ENCODE data around the gene TSC2. TPM values are rescaled to one million over a fixed set of nuclear protein-coding genes. Genes with fewer than 3 reads are reported as not detected.
A peak's percentile ranks its signal among the peaks of the same experiment; 100 is the strongest.
"Not testable (repeated sequence)": the region's sequence is repeated elsewhere in the genome, so short reads cannot be mapped to it uniquely, and the experiment has no call there.

The TSC2 gene
- total and polyA plus RNA-seq, 5 donors from 2014 or later: 22.7 to 133 (median 26.6) TPM

- H3K4me3 Mint-ChIP-seq: peak overlapping the region in 1 of 4 donors; percentile 31
- not testable (repeated sequence) for ATAC-seq (ENCODE audit: low read depth in 2 of 2)
Observed at GRCh38 chr16:2133797-2134196, 86.0 kb downstream of the TSC2 start.

GRCh38 chr16:2135071-2135470 is 87.3 kb downstream of the TSC2 start:
- H3K4me3 Mint-ChIP-seq: peak overlapping the region in 3 of 4 donors; percentile 80 to 83 (median 81)
- H3K27me3 ChIP-seq (ENCODE audit: control insufficient read depth, insufficient read depth, low read length); H3K4me1 ChIP-seq (ENCODE audit: control insufficient read depth, insufficient read depth, low read length, poor library complexity, severe bottlenecking); H3K4me3 ChIP-seq (ENCODE audit: low read depth, low read length); H3K36me3 Mint-ChIP-seq; H3K9me3 Mint-ChIP-seq; H3K27ac Mint-ChIP-seq; H3K9me3 ChIP-seq (ENCODE audit: control insufficient read depth in 2 of 2, low read length in 2 of 2); H3K36me3 ChIP-seq (ENCODE audit: control insufficient read depth, insufficient read depth, low read length); ATAC-seq (ENCODE audit: low read depth in 2 of 2); DNase-seq; H3K27me3 Mint-ChIP-seq; H3K27ac ChIP-seq (ENCODE audit: insufficient read depth, low read length, poor library complexity, severe bottlenecking): not testable (repeated sequence)
- H3K4me1 Mint-ChIP-seq: peaks cover 0 to 16% (median 6%) of the 10 kb centered on the region in 4 donors

More at GRCh38 chr16:2133797-2134196, 86.0 kb downstream of the TSC2 start:
- not testable (repeated sequence) for H3K36me3 ChIP-seq (ENCODE audit: control insufficient read depth, insufficient read depth, low read length); H3K4me3 ChIP-seq (ENCODE audit: low read depth, low read length); H3K27me3 ChIP-seq (ENCODE audit: control insufficient read depth, insufficient read depth, low read length); H3K27ac ChIP-seq (ENCODE audit: insufficient read depth, low read length, poor library complexity, severe bottlenecking); H3K4me1 ChIP-seq (ENCODE audit: control insufficient read depth, insufficient read depth, low read length, poor library complexity, severe bottlenecking); H3K9me3 Mint-ChIP-seq; H3K9me3 ChIP-seq (ENCODE audit: control insufficient read depth in 2 of 2, low read length in 2 of 2); H3K27me3 Mint-ChIP-seq; H3K36me3 Mint-ChIP-seq; H3K27ac Mint-ChIP-seq; DNase-seq
- H3K4me1 Mint-ChIP-seq: peaks cover 0 to 19% (median 6%) of the 10 kb centered on the region in 4 donors

- H3K4me3 ChIP-seq (ENCODE audit: low read depth, low read length): peak within 1 kb of the TSS; percentile 37
- peak within 1 kb of the TSS; percentile 61 for H3K27ac ChIP-seq (ENCODE audit: insufficient read depth, low read length, poor library complexity, severe bottlenecking)
- H3K27me3 ChIP-seq (ENCODE audit: control insufficient read depth, insufficient read depth, low read length); H3K9me3 Mint-ChIP-seq; H3K27me3 Mint-ChIP-seq; H3K36me3 ChIP-seq (ENCODE audit: control insufficient read depth, insufficient read depth, low read length); H3K9me3 ChIP-seq (ENCODE audit: control insufficient read depth in 2 of 2, low read length in 2 of 2); H3K36me3 Mint-ChIP-seq; H3K4me1 ChIP-seq (ENCODE audit: control insufficient read depth, insufficient read depth, low read length, poor library complexity, severe bottlenecking): not testable (repeated sequence)
- Mint-ChIP-seq H3K27ac (peak within 1 kb of the TSS; percentile 72 to 98 (median 97)), H3K4me3 (peak within 1 kb of the TSS; percentile 90 to 96 (median 94)), H3K4me1 (peaks cover 5 to 15% (median 10%) of the 10 kb centered on the region in 4 donors)
- peak; percentile 65 to 76 for ATAC-seq (ENCODE audit: low read depth in 2 of 2)
- DNase-seq: peak; percentile 94 to 100 (median 96)
Observed at GRCh38 chr16:2135770-2136490, 88.1 kb downstream of the TSC2 start, which contains the start of gene PKD1. Gene PKD1, minus strand, starts transcription at chr16:2135898. Its CDS starts 209 bp downstream, at chr16:2135689.

Other genes with a start within 250 kb of the TSC2 start
- gene HAGH, start 221.2 kb upstream of the TSC2 start, total RNA-seq: 36.1 TPM
- gene HAGH, start 221.2 kb upstream of the TSC2 start, polyA plus RNA-seq: 10 to 100 TPM; 42.1 to 69.1 (median 48.9) TPM
- 4.5 TPM for gene FAHD1, start 220.8 kb upstream of the TSC2 start, total RNA-seq
- gene FAHD1, start 220.8 kb upstream of the TSC2 start, polyA plus RNA-seq: 10 to 100 TPM; 16.3 to 25.8 (median 22.4) TPM
- gene MEIOB, start 175.8 kb upstream of the TSC2 start, total RNA-seq: not detected
- not detected for gene MEIOB, start 175.8 kb upstream of the TSC2 start, polyA plus RNA-seq
- gene HS3ST6, start 129.6 kb upstream of the TSC2 start, total RNA-seq: not detected
- gene HS3ST6, start 129.6 kb upstream of the TSC2 start, polyA plus RNA-seq: not detected
- gene MSRB1, start 104.8 kb upstream of the TSC2 start, total RNA-seq: 8.3 TPM
- gene MSRB1, start 104.8 kb upstream of the TSC2 start, polyA plus RNA-seq: 10 to 100 TPM; 25.0 to 50.9 (median 32.8) TPM
- gene RPL3L, start 93.3 kb upstream of the TSC2 start, total RNA-seq: not detected
- not detected for gene RPL3L, start 93.3 kb upstream of the TSC2 start, polyA plus RNA-seq
- gene NDUFB10, start 88.4 kb upstream of the TSC2 start, total RNA-seq: 65.1 TPM
- 100 to 1,000 TPM; 192 to 288 (median 204) TPM for gene NDUFB10, start 88.4 kb upstream of the TSC2 start, polyA plus RNA-seq
- 2,223 TPM for gene RPS2, start 83.2 kb upstream of the TSC2 start, total RNA-seq
- 1,000 to 10,000 TPM; 4,615 to 6,441 (median 5,598) TPM for gene RPS2, start 83.2 kb upstream of the TSC2 start, polyA plus RNA-seq
- gene RNF151, start 81.1 kb upstream of the TSC2 start, total RNA-seq: not detected
- not detected for gene RNF151, start 81.1 kb upstream of the TSC2 start, polyA plus RNA-seq
- gene TBL3, start 75.9 kb upstream of the TSC2 start, total RNA-seq: 25.3 TPM
- gene TBL3, start 75.9 kb upstream of the TSC2 start, polyA plus RNA-seq: 10 to 100 TPM; 48.0 to 60.0 (median 53.9) TPM
- gene NOXO1, start 66.5 kb upstream of the TSC2 start, total RNA-seq: 0.47 TPM
- under 1 TPM in 2 of 4 donors, not detected in 2; 0.16 to 0.35 TPM for gene NOXO1, start 66.5 kb upstream of the TSC2 start, polyA plus RNA-seq
- 18.4 TPM for gene GFER, start 63.8 kb upstream of the TSC2 start, total RNA-seq
- 10 to 100 TPM; 30.5 to 45.5 (median 36.5) TPM for gene GFER, start 63.8 kb upstream of the TSC2 start, polyA plus RNA-seq
- 3.2 TPM for gene SYNGR3, start 58.0 kb upstream of the TSC2 start, total RNA-seq
- 1 to 10 TPM in 2 of 4 donors, under 1 TPM in 1, not detected in 1; 0.82 to 1.8 (median 1.1) TPM for gene SYNGR3, start 58.0 kb upstream of the TSC2 start, polyA plus RNA-seq
- 48.2 TPM for gene ZNF598, start 38.2 kb upstream of the TSC2 start, total RNA-seq
- gene ZNF598, start 38.2 kb upstream of the TSC2 start, polyA plus RNA-seq: 1 to 10 TPM; 1.8 to 3.1 (median 2.9) TPM
- gene NPW, start 28.2 kb upstream of the TSC2 start, total RNA-seq: not detected
- gene NPW, start 28.2 kb upstream of the TSC2 start, polyA plus RNA-seq: not detected
- 1.5 TPM for gene NHERF2, start 21.1 kb upstream of the TSC2 start, total RNA-seq
- gene NHERF2, start 21.1 kb upstream of the TSC2 start, polyA plus RNA-seq: under 1 TPM; 0.09 to 0.86 (median 0.21) TPM
- 15.0 TPM for gene NTHL1, start 151 bp upstream of the TSC2 start, total RNA-seq
- 10 to 100 TPM; 24.7 to 52.7 (median 38.4) TPM for gene NTHL1, start 151 bp upstream of the TSC2 start, polyA plus RNA-seq
- gene PKD1, start 87.9 kb downstream of the TSC2 start, total RNA-seq: 86.1 TPM
- 1 to 10 TPM; 1.4 to 4.4 (median 2.6) TPM for gene PKD1, start 87.9 kb downstream of the TSC2 start, polyA plus RNA-seq
- not detected for gene RAB26, start 100.6 kb downstream of the TSC2 start, total RNA-seq
- gene RAB26, start 100.6 kb downstream of the TSC2 start, polyA plus RNA-seq: 1 to 10 TPM in 2 of 4 donors, under 1 TPM in 2; 0.38 to 1.2 (median 0.93) TPM
- gene TRAF7, start 107.8 kb downstream of the TSC2 start, total RNA-seq: 33.4 TPM
- 1 to 10 TPM; 4.0 to 7.3 (median 4.8) TPM for gene TRAF7, start 107.8 kb downstream of the TSC2 start, polyA plus RNA-seq
- gene CASKIN1, start 148.6 kb downstream of the TSC2 start, total RNA-seq: not detected
- not detected for gene CASKIN1, start 148.6 kb downstream of the TSC2 start, polyA plus RNA-seq
- 23.5 TPM for gene MLST8, start 157.5 kb downstream of the TSC2 start, total RNA-seq
- 10 to 100 TPM; 20.9 to 31.1 (median 24.3) TPM for gene MLST8, start 157.5 kb downstream of the TSC2 start, polyA plus RNA-seq
- gene BRICD5, start 162.9 kb downstream of the TSC2 start, total RNA-seq: 10.9 TPM
- under 1 TPM in 2 of 4 donors, not detected in 2; 0.08 to 0.33 TPM for gene BRICD5, start 162.9 kb downstream of the TSC2 start, polyA plus RNA-seq
- gene PGP, start 166.9 kb downstream of the TSC2 start, total RNA-seq: 14.2 TPM
- 10 to 100 TPM in 2 of 4 donors, 1 to 10 TPM in 2; 6.1 to 13.4 (median 8.8) TPM for gene PGP, start 166.9 kb downstream of the TSC2 start, polyA plus RNA-seq
- gene E4F1, start 175.6 kb downstream of the TSC2 start, total RNA-seq: 38.7 TPM
- 10 to 100 TPM; 11.6 to 15.7 (median 14.4) TPM for gene E4F1, start 175.6 kb downstream of the TSC2 start, polyA plus RNA-seq
- 0.37 TPM for gene DNASE1L2, start 188.5 kb downstream of the TSC2 start, total RNA-seq
- gene DNASE1L2, start 188.5 kb downstream of the TSC2 start, polyA plus RNA-seq: not detected
- gene ECI1, start 203.6 kb downstream of the TSC2 start, total RNA-seq: 23.4 TPM
- 10 to 100 TPM; 49.0 to 62.8 (median 56.2) TPM for gene ECI1, start 203.6 kb downstream of the TSC2 start, polyA plus RNA-seq
- 189 TPM for gene RNPS1, start 220.1 kb downstream of the TSC2 start, total RNA-seq
- gene RNPS1, start 220.1 kb downstream of the TSC2 start, polyA plus RNA-seq: 100 to 1,000 TPM; 189 to 230 (median 218) TPM